SU-DHL-6 (cell line): ENCODE results near the gene NOS1AP.

Experiments
- EZH2phosphoT487 ChIP-seq: fragments of 200-600 bp; sonication (generic), shearing (Covaris generic); conservative IDR thresholded peaks from 2 replicates; pipeline ENCODE4 v1.6.1; 2018; ENCODE audit warnings: mild to moderate bottlenecking, antibody characterized with exemption, low read length, moderate library complexity, mixed read lengths
- TF ChIP-seq, protein P1 (sequence below): fragments of 200-600 bp; sonication (generic); IDR thresholded peaks from one replicate; pipeline ENCODE4 v1.5.1; 2017; ENCODE audit warnings: antibody characterized with exemption, mild to moderate bottlenecking, low read length, moderate library complexity; ENCODE audit not compliant: insufficient read depth, poor library complexity, severe bottlenecking

DNA sequence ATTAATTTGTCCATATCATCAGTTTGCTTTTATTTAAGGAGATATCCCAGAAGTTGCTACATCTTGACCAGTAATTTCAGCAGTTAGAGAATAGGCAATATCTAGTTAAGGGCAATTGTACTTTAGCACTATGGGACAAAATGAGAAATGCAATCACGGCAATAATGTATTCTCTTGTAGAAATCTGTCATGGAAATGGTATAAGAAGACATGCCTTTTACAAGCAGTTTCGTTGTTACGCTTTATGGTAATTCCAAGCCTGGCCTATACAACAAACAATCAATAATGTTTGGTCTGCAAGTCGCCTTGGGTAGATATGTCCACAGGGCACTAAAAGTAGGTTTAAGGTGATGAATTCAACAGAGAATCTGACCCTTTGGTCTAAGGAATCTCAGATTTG is 1.2 kb upstream of the NOS1AP start:
- TF ChIP-seq, protein P1, sequence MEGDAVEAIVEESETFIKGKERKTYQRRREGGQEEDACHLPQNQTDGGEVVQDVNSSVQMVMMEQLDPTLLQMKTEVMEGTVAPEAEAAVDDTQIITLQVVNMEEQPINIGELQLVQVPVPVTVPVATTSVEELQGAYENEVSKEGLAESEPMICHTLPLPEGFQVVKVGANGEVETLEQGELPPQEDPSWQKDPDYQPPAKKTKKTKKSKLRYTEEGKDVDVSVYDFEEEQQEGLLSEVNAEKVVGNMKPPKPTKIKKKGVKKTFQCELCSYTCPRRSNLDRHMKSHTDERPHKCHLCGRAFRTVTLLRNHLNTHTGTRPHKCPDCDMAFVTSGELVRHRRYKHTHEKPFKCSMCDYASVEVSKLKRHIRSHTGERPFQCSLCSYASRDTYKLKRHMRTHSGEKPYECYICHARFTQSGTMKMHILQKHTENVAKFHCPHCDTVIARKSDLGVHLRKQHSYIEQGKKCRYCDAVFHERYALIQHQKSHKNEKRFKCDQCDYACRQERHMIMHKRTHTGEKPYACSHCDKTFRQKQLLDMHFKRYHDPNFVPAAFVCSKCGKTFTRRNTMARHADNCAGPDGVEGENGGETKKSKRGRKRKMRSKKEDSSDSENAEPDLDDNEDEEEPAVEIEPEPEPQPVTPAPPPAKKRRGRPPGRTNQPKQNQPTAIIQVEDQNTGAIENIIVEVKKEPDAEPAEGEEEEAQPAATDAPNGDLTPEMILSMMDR = no peak
- no peak for TF ChIP-seq EZH2phosphoT487
